Measurements from ENCODE around the gene WARS2. TPM values are rescaled to one million over a fixed set of nuclear protein-coding genes. Genes with fewer than 3 reads are reported as not detected.
"Not testable (repeated sequence)": the region's sequence is repeated elsewhere in the genome, so short reads cannot be mapped to it uniquely, and the experiment has no call there.

The WARS2 gene
- total RNA-seq, 6 experiments from 2014 or later = 4.3 to 8.7 (median 6.2) TPM

DNA sequence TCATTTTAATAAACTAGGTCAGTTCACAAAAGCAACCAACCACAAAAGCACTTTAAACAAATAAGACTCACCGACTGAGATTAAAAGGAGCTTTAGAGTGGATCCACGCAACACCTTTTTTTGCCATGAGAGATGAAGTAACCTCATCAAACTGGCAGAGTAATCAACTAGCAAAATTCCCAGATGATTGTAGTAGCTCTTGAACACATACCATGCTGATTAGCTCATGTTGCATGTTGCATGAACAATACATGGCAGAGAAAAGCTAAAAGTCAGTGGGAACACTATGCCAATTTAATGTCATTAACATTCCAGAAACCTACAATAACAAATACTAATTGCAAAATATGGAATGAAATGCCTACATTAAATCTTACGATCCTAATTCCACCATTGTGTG is 4.1 kb downstream of the WARS2 start:
- intact Hi-C loops (cut with DNase I) = no loop called here
- DNase-seq = no peak
- Histone ChIP-seq H3K4me3 (no peak overlapping the region), H3K4me1 (peaks cover 0 to 12% (median 6%) of the 10 kb centered on the region in 4 donors), H3K36me3 (no peaks in the 10 kb centered on the region), H3K27me3 (no peaks in the 10 kb centered on the region), H3K27ac (no peak overlapping the region), H3K9me3 (no peaks in the 10 kb centered on the region)
- 57% methylated on average over 3 of the region's 3 CpGs for WGBS (ENCODE audit: insufficient coverage, low coverage, low lambda C conversion rate, missing lambda C conversion rate)
- TF ChIP-seq POLR2A (IDR thresholded peaks at IDR 0.05) = no peak
- TF ChIP-seq, protein P1, sequence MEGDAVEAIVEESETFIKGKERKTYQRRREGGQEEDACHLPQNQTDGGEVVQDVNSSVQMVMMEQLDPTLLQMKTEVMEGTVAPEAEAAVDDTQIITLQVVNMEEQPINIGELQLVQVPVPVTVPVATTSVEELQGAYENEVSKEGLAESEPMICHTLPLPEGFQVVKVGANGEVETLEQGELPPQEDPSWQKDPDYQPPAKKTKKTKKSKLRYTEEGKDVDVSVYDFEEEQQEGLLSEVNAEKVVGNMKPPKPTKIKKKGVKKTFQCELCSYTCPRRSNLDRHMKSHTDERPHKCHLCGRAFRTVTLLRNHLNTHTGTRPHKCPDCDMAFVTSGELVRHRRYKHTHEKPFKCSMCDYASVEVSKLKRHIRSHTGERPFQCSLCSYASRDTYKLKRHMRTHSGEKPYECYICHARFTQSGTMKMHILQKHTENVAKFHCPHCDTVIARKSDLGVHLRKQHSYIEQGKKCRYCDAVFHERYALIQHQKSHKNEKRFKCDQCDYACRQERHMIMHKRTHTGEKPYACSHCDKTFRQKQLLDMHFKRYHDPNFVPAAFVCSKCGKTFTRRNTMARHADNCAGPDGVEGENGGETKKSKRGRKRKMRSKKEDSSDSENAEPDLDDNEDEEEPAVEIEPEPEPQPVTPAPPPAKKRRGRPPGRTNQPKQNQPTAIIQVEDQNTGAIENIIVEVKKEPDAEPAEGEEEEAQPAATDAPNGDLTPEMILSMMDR (IDR thresholded peaks at IDR 0.05) = no peak
- ATAC-seq = no peak

DNA sequence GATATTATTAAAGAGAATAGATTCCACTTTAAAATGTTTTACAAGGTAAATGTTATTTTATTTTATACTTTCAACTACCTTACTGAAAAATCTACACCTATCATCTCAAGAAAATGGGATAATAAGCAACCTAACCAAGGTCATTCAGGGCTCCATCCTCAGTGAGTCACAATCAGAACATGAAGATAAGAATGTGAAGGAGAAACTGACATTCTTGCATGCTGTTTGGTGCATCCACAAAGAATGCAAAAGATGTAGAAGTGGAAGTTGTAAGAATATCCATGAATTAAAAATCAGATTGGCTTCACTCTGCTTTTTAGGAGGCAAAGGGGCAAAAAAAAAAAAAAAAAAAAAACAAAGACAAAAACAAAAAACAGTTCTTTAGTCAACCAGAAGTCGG is 6.5 kb downstream of the WARS2 start:
- 88% methylated on average over 1 of the region's 1 CpG for WGBS (ENCODE audit: insufficient coverage, low coverage, low lambda C conversion rate, missing lambda C conversion rate)
- Histone ChIP-seq H3K27me3 (no peaks in the 10 kb centered on the region), H3K9me3 (no peaks in the 10 kb centered on the region), H3K27ac (no peak overlapping the region), H3K4me1 (no peaks in the 10 kb centered on the region), H3K36me3 (no peaks in the 10 kb centered on the region), H3K4me3 (no peak overlapping the region)
- TF ChIP-seq, protein P1 (IDR thresholded peaks at IDR 0.05) = no peak
- TF ChIP-seq POLR2A (IDR thresholded peaks at IDR 0.05) = no peak
- no peak for ATAC-seq
- intact Hi-C loops (cut with DNase I) = no loop called here
- no peak for DNase-seq

DNA sequence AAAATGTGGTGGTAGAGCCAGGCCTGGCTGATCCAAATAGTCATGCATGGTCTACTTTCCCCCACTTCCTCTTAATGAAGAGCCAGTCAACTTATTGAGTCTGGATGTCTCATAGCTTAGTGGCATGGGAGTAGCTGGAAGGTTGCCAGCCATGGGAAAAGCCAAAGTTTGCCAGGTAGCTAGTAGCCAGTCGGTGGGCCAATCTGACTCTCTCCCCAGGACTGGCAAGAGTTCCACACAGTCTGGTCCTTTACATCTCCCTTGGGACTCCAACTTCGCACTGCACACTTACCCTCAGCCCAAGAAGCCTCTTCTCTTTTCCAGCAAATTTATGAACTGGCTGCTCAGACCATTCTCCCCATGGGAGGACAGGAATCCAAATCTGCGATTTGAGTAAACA is 8.3 kb downstream of the WARS2 start:
- no peaks in the 10 kb centered on the region for H3K27me3 ChIP-seq
- WGBS (ENCODE audit: insufficient coverage, low coverage, low lambda C conversion rate, missing lambda C conversion rate) = 87% methylated on average over 3 of the region's 3 CpGs
- no peaks in the 10 kb centered on the region for H3K9me3 ChIP-seq
- intact Hi-C loops (cut with DNase I) = no loop called here
- no peak overlapping the region for H3K4me3 ChIP-seq
- ATAC-seq (no peak), DNase-seq (no peak)
- H3K27ac ChIP-seq = no peak overlapping the region
- no peaks in the 10 kb centered on the region for H3K4me1 ChIP-seq
- TF ChIP-seq, protein P1 (IDR thresholded peaks at IDR 0.05) = no peak
- TF ChIP-seq POLR2A (IDR thresholded peaks at IDR 0.05) = no peak
- H3K36me3 ChIP-seq = no peaks in the 10 kb centered on the region

DNA sequence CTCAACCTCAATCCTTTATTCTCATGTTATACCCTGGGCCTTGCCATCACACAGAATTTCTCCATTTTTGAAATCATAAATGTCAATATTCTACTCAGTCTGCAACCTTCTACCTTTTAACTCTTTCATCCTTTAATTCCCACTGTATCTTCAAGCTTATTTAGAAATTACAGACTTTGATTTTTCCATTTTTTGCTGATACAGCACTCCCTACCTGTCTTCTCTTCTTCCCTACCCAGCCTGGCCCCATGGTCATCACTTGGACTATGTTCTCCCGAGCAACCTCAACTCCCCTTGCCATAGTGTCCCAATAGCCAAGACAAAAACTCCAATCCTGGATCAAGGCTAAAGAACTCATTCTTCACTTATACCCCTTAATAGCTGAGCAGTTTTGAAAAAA is 14.6 kb downstream of the WARS2 start:
- H3K4me3 ChIP-seq = no peak overlapping the region
- no peak for TF ChIP-seq POLR2A (IDR thresholded peaks at IDR 0.05)
- TF ChIP-seq, protein P1 (IDR thresholded peaks at IDR 0.05) = no peak
- ATAC-seq (no peak), DNase-seq (no peak)
- H3K9me3 ChIP-seq = no peaks in the 10 kb centered on the region
- no peaks in the 10 kb centered on the region for H3K27me3 ChIP-seq
- WGBS (ENCODE audit: insufficient coverage, low coverage, low lambda C conversion rate, missing lambda C conversion rate) = 78% methylated on average over 1 of the region's 1 CpG
- H3K4me1 ChIP-seq = no peaks in the 10 kb centered on the region
- intact Hi-C loops (cut with DNase I) = no loop called here
- no peaks in the 10 kb centered on the region for H3K36me3 ChIP-seq
- H3K27ac ChIP-seq = no peak overlapping the region

DNA sequence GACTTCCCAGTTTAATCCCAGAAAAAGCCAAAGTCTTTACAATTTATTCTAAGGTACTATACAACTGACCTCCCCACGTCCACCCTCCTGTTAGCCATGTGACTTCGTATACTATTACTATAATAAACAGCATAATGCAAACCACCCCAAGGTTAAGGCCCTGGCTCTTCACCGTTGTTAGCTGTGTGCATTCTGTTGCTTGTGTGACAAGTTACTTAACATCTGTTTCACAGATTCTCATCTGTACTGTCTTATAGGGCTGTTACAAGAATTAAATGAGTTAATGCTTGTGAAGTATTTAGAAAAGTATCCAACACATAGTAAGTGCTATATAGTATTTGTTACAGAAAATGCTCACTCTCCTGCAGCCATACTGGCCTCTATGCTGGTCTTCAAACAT is 15.7 kb downstream of the WARS2 start:
- H3K9me3 ChIP-seq = no peaks in the 10 kb centered on the region
- intact Hi-C loops (cut with DNase I) = no loop called here
- H3K27me3 ChIP-seq = no peaks in the 10 kb centered on the region
- TF ChIP-seq, protein P1 (IDR thresholded peaks at IDR 0.05) = no peak
- TF ChIP-seq POLR2A (IDR thresholded peaks at IDR 0.05) = no peak
- WGBS (ENCODE audit: insufficient coverage, low coverage, low lambda C conversion rate, missing lambda C conversion rate) = 96% methylated on average over 3 of the region's 3 CpGs
- no peak overlapping the region for H3K27ac ChIP-seq
- no peak overlapping the region for H3K4me3 ChIP-seq
- H3K4me1 ChIP-seq = no peaks in the 10 kb centered on the region
- DNase-seq (no peak), ATAC-seq (no peak)
- H3K36me3 ChIP-seq = no peaks in the 10 kb centered on the region

DNA sequence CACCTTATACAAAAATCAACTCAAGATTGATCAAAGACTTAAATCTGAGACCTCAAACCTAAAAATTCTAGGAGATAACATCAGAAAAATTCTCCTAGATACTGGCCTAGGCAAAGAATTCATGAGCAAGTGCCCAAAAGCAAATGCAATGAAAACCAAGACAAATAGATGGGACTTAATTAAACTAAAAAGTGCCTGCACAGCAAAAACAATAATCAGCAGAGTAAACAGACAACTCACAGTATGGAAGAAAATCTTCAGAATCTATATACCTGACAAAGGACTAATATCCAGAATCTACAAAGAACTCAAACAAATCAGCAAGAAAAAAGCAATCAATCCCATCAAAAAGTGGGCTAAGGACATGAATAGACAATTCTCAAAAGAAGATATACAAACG is 18.6 kb downstream of the WARS2 start:
- not testable (repeated sequence) for ATAC-seq, H3K4me1 ChIP-seq
- 44% methylated on average over 1 of the region's 1 CpG for WGBS (ENCODE audit: insufficient coverage, low coverage, low lambda C conversion rate, missing lambda C conversion rate)

More for the DNA sequence above, 18.6 kb downstream of the WARS2 start:
- DNase-seq; H3K9me3 ChIP-seq; H3K27me3 ChIP-seq; H3K4me3 ChIP-seq; intact Hi-C loops (cut with DNase I); H3K27ac ChIP-seq; H3K36me3 ChIP-seq: not testable (repeated sequence)

Data from right lobe of liver (tissue), 6 donors.